ENCODE measurements around the gene VSTM1.

GRCh38 chr19:54063350-54064116 is at the start of gene VSTM1:
- no peak for TF ChIP-seq CTCF (conservative IDR thresholded peaks at IDR 0.05; ENCODE audit: low read depth, low read length)
- no peak for TF ChIP-seq EZH2phosphoT487 (IDR thresholded peaks at IDR 0.05; ENCODE audit: borderline replicate concordance, low read length)

Measured in PC-3 (cell line).